HEK293 (cell line): ENCODE data around the gene ARL2BP.

ENCODE experiments used
- CTCF ChIA-PET: fragments of 350-600 bp; formaldehyde crosslinking; extraction: SDS; loops from one replicate; lab custom pipeline; 2021; ENCODE audit warnings: antibody characterized with exemption; lab: Yijun Ruan, JAX
- POLR2A ChIA-PET: fragments of 300-600 bp; formaldehyde crosslinking; extraction: SDS; loops from one replicate; lab custom pipeline; 2020; ENCODE audit warnings: antibody characterized with exemption, inconsistent platforms; lab: Yijun Ruan, JAX
- H3K27ac ChIP-seq: fragments of 200-500 bp; sonication (Bioruptor generic); 2 replicates; pipeline ENCODE4 v1.5.1; 2014; ENCODE audit warnings: low read depth, low read length, control low read depth, inconsistent platforms; ENCODE audit errors: extremely low read depth
- H3K36me3 ChIP-seq, 2 experiments: fragments of 200-500 bp in 1 of 2; sonication (Bioruptor generic) in 1 of 2; 1 replicate in 1 of 2; 2 replicates in 1 of 2; pipeline ENCODE4 v1.5.1; 2014 to 2017; ENCODE audit warnings: inconsistent platforms in 2 of 2, low read length in 2 of 2; ENCODE audit not compliant: control insufficient read depth in 2 of 2, insufficient read depth in 1 of 2
- H3K4me1 ChIP-seq: fragments of 200-500 bp; sonication (Bioruptor generic); 2 replicates; pipeline ENCODE4 v1.5.1; 2014; ENCODE audit warnings: mild to moderate bottlenecking, low read length, inconsistent platforms; ENCODE audit not compliant: control insufficient read depth, insufficient read depth
- H3K4me3 ChIP-seq: 2 replicates; pipeline ENCODE4 v1.5.1; 2011; ENCODE audit warnings: low read depth, mild to moderate bottlenecking, control low read depth, low read length, moderate library complexity
- H3K9me3 ChIP-seq: fragments of 200-500 bp; sonication (Bioruptor generic); 2 replicates; pipeline ENCODE4 v1.5.1; 2014; ENCODE audit warnings: low read depth, low read length, inconsistent platforms; ENCODE audit not compliant: control insufficient read depth, insufficient read depth
- HIC1 ChIP-seq: fragments of 450-650 bp; formaldehyde crosslinking; IDR thresholded peaks from 2 replicates; pipeline ENCODE4 v1.5.1; 2016; ENCODE audit warnings: missing biosample characterization, missing genetic modification characterization
- KLF16 ChIP-seq: fragments of 450-650 bp; formaldehyde crosslinking; IDR thresholded peaks from 2 replicates; pipeline ENCODE4 v1.5.1; 2017; ENCODE audit warnings: missing biosample characterization, missing genetic modification characterization
- KLF8 ChIP-seq: fragments of 450-650 bp; formaldehyde crosslinking; IDR thresholded peaks from 2 replicates; pipeline ENCODE4 v1.5.1; 2016; ENCODE audit warnings: missing biosample characterization, missing genetic modification characterization
- SCRT1 ChIP-seq: fragments of 450-650 bp; formaldehyde crosslinking; IDR thresholded peaks from 2 replicates; pipeline ENCODE4 v1.5.1; 2016; ENCODE audit warnings: missing biosample characterization, missing genetic modification characterization, borderline replicate concordance
- SCRT2 ChIP-seq: fragments of 450-650 bp; formaldehyde crosslinking; IDR thresholded peaks from 2 replicates; pipeline ENCODE4 v1.5.1; 2016; ENCODE audit warnings: missing biosample characterization, missing genetic modification characterization
- TCF7L2 ChIP-seq: IDR thresholded peaks from 2 replicates; pipeline ENCODE4 v1.6.1; 2011; ENCODE audit warnings: low read depth, mild to moderate bottlenecking, inconsistent platforms, low read length, moderate library complexity, borderline replicate concordance
- ZBTB1 ChIP-seq: fragments of 450-650 bp; formaldehyde crosslinking; IDR thresholded peaks from 2 replicates; pipeline ENCODE4 v1.5.1; 2016; ENCODE audit warnings: missing biosample characterization, missing genetic modification characterization
- ZBTB10 ChIP-seq: fragments of 450-650 bp; formaldehyde crosslinking; IDR thresholded peaks from 2 replicates; pipeline ENCODE4 v1.5.1; 2016; ENCODE audit warnings: missing biosample characterization, missing genetic modification characterization
- ZBTB44 ChIP-seq: fragments of 450-650 bp; IDR thresholded peaks from 2 replicates; pipeline ENCODE4 v1.5.1; 2018; ENCODE audit warnings: missing biosample characterization, mild to moderate bottlenecking, missing genetic modification characterization
- ZFP3 ChIP-seq: fragments of 450-650 bp; formaldehyde crosslinking; IDR thresholded peaks from 2 replicates; pipeline ENCODE4 v1.5.1; 2016; ENCODE audit warnings: low read depth, missing biosample characterization, missing genetic modification characterization
- ZNF132 ChIP-seq: fragments of 450-650 bp; formaldehyde crosslinking; IDR thresholded peaks from 2 replicates; pipeline ENCODE4 v1.5.1; 2017; ENCODE audit warnings: missing biosample characterization, missing genetic modification characterization, borderline replicate concordance
- ZNF155 ChIP-seq: fragments of 450-650 bp; formaldehyde crosslinking; IDR thresholded peaks from 2 replicates; pipeline ENCODE4 v1.5.1; 2016; ENCODE audit warnings: missing biosample characterization, missing genetic modification characterization
- ZNF248 ChIP-seq: fragments of 450-650 bp; formaldehyde crosslinking; IDR thresholded peaks from 2 replicates; pipeline ENCODE4 v1.5.1; 2017; ENCODE audit warnings: missing biosample characterization, missing genetic modification characterization
- ZNF366 ChIP-seq: fragments of 450-650 bp; formaldehyde crosslinking; conservative IDR thresholded peaks from 2 replicates; pipeline ENCODE4 v1.5.1; 2016; ENCODE audit warnings: missing biosample characterization, missing genetic modification characterization
- ZNF530 ChIP-seq: fragments of 450-650 bp; formaldehyde crosslinking; IDR thresholded peaks from 2 replicates; pipeline ENCODE4 v1.5.1; 2016; ENCODE audit warnings: low read depth, missing biosample characterization, missing genetic modification characterization
- TF ChIP-seq, protein P1 (sequence below): fragments of 450-650 bp; formaldehyde crosslinking; IDR thresholded peaks from 2 replicates; pipeline ENCODE4 v1.5.1; 2017; ENCODE audit warnings: missing biosample characterization, missing genetic modification characterization

Gene ARL2BP

DNA sequence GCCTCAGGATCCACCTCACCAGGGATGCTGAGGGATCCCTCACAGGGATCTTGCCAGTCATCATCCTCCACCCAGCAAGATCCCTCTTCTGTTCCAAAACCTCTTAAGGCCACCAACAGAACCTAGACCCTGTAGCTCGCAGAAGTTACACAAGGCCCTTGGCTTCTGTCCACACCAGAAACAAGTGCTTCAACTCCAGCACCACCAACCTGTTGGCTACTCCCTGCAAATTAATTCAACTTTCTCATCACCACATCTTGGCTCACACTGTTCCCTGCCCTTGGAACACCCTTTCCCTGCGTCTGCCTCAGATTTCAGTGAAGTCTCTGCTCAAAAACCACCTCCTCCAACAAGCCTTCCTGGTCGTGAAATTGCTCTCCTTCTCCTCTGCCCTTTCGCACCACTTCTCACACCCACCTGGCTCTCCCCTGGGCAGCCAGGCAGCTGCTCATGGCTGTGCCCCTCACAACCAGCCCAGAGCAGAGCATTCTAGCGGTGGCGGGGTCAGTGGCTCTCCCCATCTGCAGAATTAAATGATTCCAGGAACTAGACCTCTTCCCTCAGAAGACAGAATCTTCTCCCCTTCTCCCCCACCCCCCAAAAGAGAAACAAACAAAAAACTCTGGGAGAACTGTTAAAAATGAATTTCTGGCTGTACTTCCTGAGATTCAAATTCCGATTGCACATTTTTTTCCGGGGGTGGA is 37.6 kb downstream of the ARL2BP start:
- ChIA-PET CTCF (no interaction called here), POLR2A (interaction anchor here (1.5 kb wide), 1 partner anchor 18 kb away, joined by 5 read pairs; no protein-coding TSS in a partner anchor)
- Histone ChIP-seq H3K27ac (no peak overlapping the region), H3K36me3 (no peaks in the 10 kb centered on the region), H3K4me3 (no peak overlapping the region), H3K4me1 (no peaks in the 10 kb centered on the region; the same call in 1 of the 2 replicates), H3K9me3 (no peaks in the 10 kb centered on the region)
- peak; percentile 96 for TF ChIP-seq SCRT2 (tag by site-specific recombination)
- TF ChIP-seq TCF7L2 = no peak
- TF ChIP-seq ZNF530 (tag by site-specific recombination) = no peak
- TF ChIP-seq ZNF366 = no peak
- peak; percentile 92 for TF ChIP-seq SCRT1 (tag by site-specific recombination)

GRCh38 chr16:57283214-57283958 is 38.3 kb downstream of the ARL2BP start:
- Histone ChIP-seq H3K36me3 (no peaks in the 10 kb centered on the region), H3K4me1 (no peaks in the 10 kb centered on the region; the same call in 1 of the 2 replicates), H3K4me3 (no peak overlapping the region), H3K27ac (no peak overlapping the region), H3K9me3 (no peaks in the 10 kb centered on the region)
- ChIA-PET CTCF (no interaction called here), POLR2A (interaction anchor here (1.5 kb wide), 1 partner anchor 17 kb away, joined by 4 read pairs; no protein-coding TSS in a partner anchor)
- TF ChIP-seq ZBTB10 (tag by site-specific recombination) (no peak), ZBTB1 (tag by site-specific recombination) (no peak), ZNF132 (tag by site-specific recombination) (no peak), KLF8 (tag by site-specific recombination) (no peak), ZBTB44 (tag by site-specific recombination) (no peak), ZNF155 (tag by site-specific recombination) (no peak), ZNF248 (no peak), KLF16 (no peak)
- TF ChIP-seq, protein P1, sequence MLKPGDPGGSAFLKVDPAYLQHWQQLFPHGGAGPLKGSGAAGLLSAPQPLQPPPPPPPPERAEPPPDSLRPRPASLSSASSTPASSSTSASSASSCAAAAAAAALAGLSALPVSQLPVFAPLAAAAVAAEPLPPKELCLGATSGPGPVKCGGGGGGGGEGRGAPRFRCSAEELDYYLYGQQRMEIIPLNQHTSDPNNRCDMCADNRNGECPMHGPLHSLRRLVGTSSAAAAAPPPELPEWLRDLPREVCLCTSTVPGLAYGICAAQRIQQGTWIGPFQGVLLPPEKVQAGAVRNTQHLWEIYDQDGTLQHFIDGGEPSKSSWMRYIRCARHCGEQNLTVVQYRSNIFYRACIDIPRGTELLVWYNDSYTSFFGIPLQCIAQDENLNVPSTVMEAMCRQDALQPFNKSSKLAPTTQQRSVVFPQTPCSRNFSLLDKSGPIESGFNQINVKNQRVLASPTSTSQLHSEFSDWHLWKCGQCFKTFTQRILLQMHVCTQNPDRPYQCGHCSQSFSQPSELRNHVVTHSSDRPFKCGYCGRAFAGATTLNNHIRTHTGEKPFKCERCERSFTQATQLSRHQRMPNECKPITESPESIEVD (tag by site-specific recombination) = no peak

DNA sequence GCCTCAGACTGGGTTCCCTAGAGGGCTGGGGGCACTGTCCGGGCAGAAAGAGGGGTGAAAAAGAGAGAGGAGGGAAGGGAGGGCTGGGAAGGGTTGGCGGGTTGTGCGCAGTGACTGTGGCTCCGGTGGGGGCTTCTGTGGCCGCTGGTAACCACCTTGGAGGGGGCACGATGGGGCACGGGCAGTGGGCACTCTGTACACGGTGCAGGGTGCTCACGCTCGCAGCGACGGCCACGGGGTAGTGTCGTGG is 38.8 kb downstream of the ARL2BP start:
- Histone ChIP-seq H3K4me3 (no peak overlapping the region), H3K36me3 (no peaks in the 10 kb centered on the region), H3K27ac (no peak overlapping the region; the same call in 1 of the 2 replicates), H3K4me1 (no peaks in the 10 kb centered on the region; the same call in 1 of the 2 replicates), H3K9me3 (no peaks in the 10 kb centered on the region)
- POLR2A ChIA-PET = interaction anchor here (1.5 kb wide), 1 partner anchor 16 kb away, joined by 4 read pairs; no protein-coding TSS in a partner anchor
- TF ChIP-seq KLF8 (tag by site-specific recombination) = no peak
- peak; percentile 68 for TF ChIP-seq HIC1 (tag by site-specific recombination)
- TF ChIP-seq ZFP3 (tag by site-specific recombination) = no peak
- CTCF ChIA-PET = no interaction called here
